ENCODE data around the gene IL5.

GRCh38 chr5:132591145-132591544 is 47.8 kb upstream of the IL5 start:
- TF ChIP-seq ZNF274 (IDR thresholded peaks at IDR 0.05; ENCODE audit: low read depth, low read length) (no peak), YY1 (IDR thresholded peaks at IDR 0.05; ENCODE audit: insufficient read depth, insufficient read length) (no peak), SUZ12 (IDR thresholded peaks at IDR 0.05; ENCODE audit: extremely low read depth, insufficient read depth, insufficient read length) (no peak)

Measured in NT2/D1 (cell line).